Uterus (tissue), 2 donors: ENCODE data around the gene MISP.

Source experiments
- CTCF ChIP-seq, 4 experiments: fragments of 200-600 bp in 2 of 4; fragments of 450-650 bp in 2 of 4; sonication (generic) in 2 of 4; IDR thresholded peaks; one replicate each; pipeline ENCODE4 v1.5.1; 2016 to 2019; ENCODE audit warnings: antibody characterized with exemption in 4 of 4, mild to moderate bottlenecking in 2 of 4, moderate library complexity in 1 of 4
- POLR2A ChIP-seq, 2 donors: fragments of 450-650 bp; IDR thresholded peaks; one replicate each; pipeline ENCODE4 v1.6.1; 2016; ENCODE audit warnings: antibody characterized with exemption in 2 of 2, mild to moderate bottlenecking in 1 of 2, moderate library complexity in 1 of 2

- no peak for TF ChIP-seq POLR2A (IDR thresholded peaks at IDR 0.05)
- TF ChIP-seq CTCF (IDR thresholded peaks at IDR 0.05) = no peak
Observed at GRCh38 chr19:709196-709964, 41.5 kb upstream of the MISP start.
